GM21528 (cell line): ENCODE results near the gene GPLD1.
"Not testable (repeated sequence)": the region's sequence is repeated elsewhere in the genome, so short reads cannot be mapped to it uniquely, and the experiment has no call there.

Source experiments
- ATAC-seq: cut with Tn5 transposase; IDR thresholded peaks from one replicate; pipeline ENCODE4 v1.9.1; 2021; ENCODE audit warnings: mild to moderate bottlenecking, moderate library complexity; ENCODE audit not compliant: unreplicated experiment, low FRiP score

GPLD1 gene

GRCh38 chr6:24387818-24388217 is 101.6 kb downstream of the GPLD1 start:
- no peak for ATAC-seq

- no peak for ATAC-seq
Observed at GRCh38 chr6:24385536-24386269, 103.7 kb downstream of the GPLD1 start.

- not testable (repeated sequence) for ATAC-seq
Observed at GRCh38 chr6:24384369-24385130, 104.8 kb downstream of the GPLD1 start.

GRCh38 chr6:24382891-24383494 is 106.4 kb downstream of the GPLD1 start:
- not testable (repeated sequence) for ATAC-seq

- no peak for ATAC-seq
Observed at GRCh38 chr6:24382220-24382540, 107.2 kb downstream of the GPLD1 start.

- no peak for ATAC-seq
Observed at GRCh38 chr6:24381476-24382219, 107.7 kb downstream of the GPLD1 start.

GRCh38 chr6:24378473-24379097 is 110.8 kb downstream of the GPLD1 start:
- ATAC-seq, result no peak
